GM12878 (cell line): ENCODE results near the gene YAP1. TPM values are rescaled to one million over a fixed set of nuclear protein-coding genes. Genes with fewer than 3 reads are reported as not detected.

Source experiments
- ATAC-seq: fragments of 200-7000 bp; cut with Tn5 transposase; 3 replicates; pipeline ENCODE4 v1.9.1; 2020; ENCODE audit warnings: mild to moderate bottlenecking, moderate library complexity
- BruUV-seq: library from RNA; stranded (reverse); fragments of 400-500 nt; replicated peaks from 2 replicates; lab custom pipeline; 2021; lab: Mats Ljungman, UMichigan
- CTCF ChIA-PET: fragments of 300-600 bp; sonication (Branson Sonifier 250); formaldehyde crosslinking; extraction: SDS; loops from one replicate; lab custom pipeline; 2021; ENCODE audit warnings: inconsistent platforms; lab: Yijun Ruan, JAX
- POLR2A ChIA-PET: fragments of 350-600 bp; formaldehyde crosslinking; extraction: SDS; loops from one replicate; lab custom pipeline; 2021; ENCODE audit warnings: inconsistent platforms; lab: Charles Lee
- RAD21 ChIA-PET: fragments of 300-600 bp; sonication (Branson Sonifier 250); formaldehyde crosslinking; loops from one replicate; lab custom pipeline; 2023; ENCODE audit warnings: antibody characterized with exemption; ENCODE audit not compliant: unreplicated experiment; lab: Charles Lee
- SMC1A ChIA-PET: fragments of 300-600 bp; sonication (Branson Sonifier 250); formaldehyde crosslinking; loops from one replicate; lab custom pipeline; 2023; ENCODE audit not compliant: unreplicated experiment, uncharacterized antibody; lab: Charles Lee
- DNase-seq: peaks from one replicate; pipeline ENCODE4 v3.0.0-alpha.2; 2011; ENCODE audit warnings: low read depth, low spot score
- FAIRE-seq: peaks from 3 replicates; lab custom pipeline; 2011; peaks lifted over from hg19 to GRCh38; lab: Jason Lieb, UNC
- H2AFZ ChIP-seq: 2 replicates; pipeline ENCODE4 v1.6.0; 2011; ENCODE audit warnings: low read depth, low read length, control low read depth; ENCODE audit not compliant: control insufficient read depth
- H3K27ac ChIP-seq: 2 replicates; pipeline ENCODE4 v1.5.1; 2011; ENCODE audit warnings: control low read depth; ENCODE audit not compliant: control insufficient read depth, insufficient read depth
- H3K27me3 ChIP-seq, 2 experiments: replicated peaks in 1 of 2; 2 replicates each; pipeline versions ENCODE4 v1.6.0 to v1.6.1; 2011; ENCODE audit warnings: low read length in 1 of 2; ENCODE audit not compliant: control insufficient read depth in 2 of 2, insufficient read depth in 2 of 2
- H3K36me3 ChIP-seq, 2 experiments: 2 replicates each; pipeline ENCODE4 v1.5.1; 2011; ENCODE audit warnings: low read length in 1 of 2; ENCODE audit not compliant: control insufficient read depth in 2 of 2, insufficient read depth in 2 of 2
- H3K4me1 ChIP-seq: 2 replicates; pipeline ENCODE4 v1.6.1; 2011; ENCODE audit warnings: mild to moderate bottlenecking, low read length, moderate library complexity, mixed read lengths; ENCODE audit not compliant: control insufficient read depth, insufficient read depth
- H3K4me2 ChIP-seq: 2 replicates; pipeline ENCODE4 v1.6.0; 2011; ENCODE audit warnings: control low read depth; ENCODE audit not compliant: control insufficient read depth, insufficient read depth
- H3K4me3 ChIP-seq: fragments of 200-600 bp; sonication (generic); 2 replicates; pipeline ENCODE4 v1.5.1; 2016
- H3K79me2 ChIP-seq: 2 replicates; pipeline ENCODE4 v1.6.0; 2011; ENCODE audit warnings: low read length; ENCODE audit not compliant: control insufficient read depth, insufficient read depth
- H3K9ac ChIP-seq: 2 replicates; pipeline ENCODE4 v1.8.0; 2011; ENCODE audit warnings: low read length, control low read depth, mixed read lengths; ENCODE audit not compliant: control insufficient read depth, insufficient read depth
- H3K9me3 ChIP-seq: replicated peaks from 3 replicates; pipeline ENCODE4 v1.5.1; 2011; ENCODE audit warnings: mild to moderate bottlenecking, low read length; ENCODE audit not compliant: control insufficient read depth, insufficient read depth
- H4K20me1 ChIP-seq: 2 replicates; pipeline ENCODE4 v1.6.0; 2011; ENCODE audit not compliant: control insufficient read depth, insufficient read depth
- BACH1 ChIP-seq: fragments of 450-650 bp; IDR thresholded peaks from 2 replicates; pipeline ENCODE4 v1.6.1; 2017; ENCODE audit warnings: mild to moderate bottlenecking, borderline replicate concordance
- FOS ChIP-seq: IDR thresholded peaks from 3 replicates; pipeline ENCODE4 v1.6.1; 2011; ENCODE audit warnings: borderline replicate concordance; ENCODE audit not compliant: insufficient read length; ENCODE audit errors: extremely low read depth
- HDAC2 ChIP-seq: fragments of 200-600 bp; sonication (generic); IDR thresholded peaks from 2 replicates; pipeline ENCODE4 v1.6.1; 2017
- IKZF2 ChIP-seq, 2 experiments: fragments of 450-650 bp; IDR thresholded peaks; 2 replicates each; pipeline ENCODE4 v1.6.1; 2017; ENCODE audit warnings: mild to moderate bottlenecking in 2 of 2, moderate library complexity in 2 of 2
- MEF2A ChIP-seq: IDR thresholded peaks from 2 replicates; pipeline ENCODE4 v1.6.1; 2011; ENCODE audit warnings: low read depth, mild to moderate bottlenecking, low read length, moderate library complexity; ENCODE audit not compliant: insufficient read depth
- MXI1 ChIP-seq: fragments of 150-350 bp; IDR thresholded peaks from 2 replicates; pipeline ENCODE4 v1.6.1; 2011; ENCODE audit warnings: low read depth, mild to moderate bottlenecking, inconsistent platforms, low read length, improper control_type of control experiment
- MYB ChIP-seq: fragments of 150-350 bp; IDR thresholded peaks from 2 replicates; pipeline ENCODE4 v1.6.1; 2014; ENCODE audit warnings: mild to moderate bottlenecking, low read depth, low read length, borderline replicate concordance
- NFXL1 ChIP-seq: fragments of 450-650 bp; IDR thresholded peaks from 2 replicates; pipeline ENCODE4 v1.6.1; 2017; ENCODE audit warnings: antibody characterized with exemption, mild to moderate bottlenecking, borderline replicate concordance
- POLR2AphosphoS5 ChIP-seq: IDR thresholded peaks from 2 replicates; pipeline ENCODE4 v1.6.1; 2011; ENCODE audit warnings: mild to moderate bottlenecking, low read length, inconsistent platforms
- SMAD5 ChIP-seq: IDR thresholded peaks from 2 replicates; pipeline ENCODE4 v1.6.1; 2016; ENCODE audit warnings: antibody characterized with exemption, low read depth
- SP1 ChIP-seq: IDR thresholded peaks from one replicate; pipeline ENCODE4 v1.6.1; 2011; ENCODE audit warnings: low read depth, low read length
- WGBS: methylation state at CpG from one replicate; pipeline ENCODE4 v1.1.6; 2016; ENCODE audit warnings: low lambda C conversion rate; ENCODE audit not compliant: insufficient replicate concordance, insufficient coverage; ENCODE audit errors: missing lambda C conversion rate; 5-methylcytosine and 5-hydroxymethylcytosine counted together
- in situ Hi-C: fragments of 300-500 bp; cut with MboI; formaldehyde crosslinking; loops from 9 replicates; pipeline ENCODE4 v1.14.3; 2018; ENCODE audit warnings: mixed read lengths
- intact Hi-C: fragments of 100-400 bp; cut with micrococcal nuclease; formaldehyde crosslinking; loops from one replicate; pipeline ENCODE4 v1.14.2; 2022; ENCODE audit not compliant: unreplicated experiment
- polyA plus RNA-seq, 11 experiments: library from polyadenylated mRNA; depleted of rRNA in 4 of 11; unstranded in 6 of 11; stranded (reverse) in 5 of 11; fragments of >200 nt; fragmentation: Nextera tagmentation in 4 of 11; fragmentation: Illumina TruSeq in 1 of 11; extraction: Ambion mirVana in 4 of 11; extraction: Trizol in 1 of 11; gene quantifications; 1 replicate in 1 of 11; 2 replicates in 10 of 11; pipeline versions ENCODE4 v1.2.1 to v1.2.3, GENCODE V29; 2011 to 2016; ENCODE audit warnings: inconsistent platforms in 2 of 11, missing spikeins in 2 of 11, low read depth in 1 of 11
- total RNA-seq, 4 experiments: library from RNA; depleted of rRNA in 3 of 4; stranded (reverse); fragments of >200 nt in 3 of 4; fragmentation: Illumina TruSeq in 1 of 4; extraction: Trizol in 1 of 4; gene quantifications; 2 replicates each; pipeline versions ENCODE4 v1.2.1 to v1.2.3, GENCODE V29; 2013 to 2021
- TF ChIP-seq, protein P1 (sequence below): IDR thresholded peaks from 2 replicates; pipeline ENCODE4 v1.6.1; 2012; ENCODE audit warnings: low read length, inconsistent platforms

YAP1 gene
- total and polyA plus RNA-seq, 10 of the 15 experiments (the other 5 are each of a cell fraction or from before 2014, with no cell fraction given) = 0.03 to 0.33 (median 0.10) TPM; not detected in 6

DNA sequence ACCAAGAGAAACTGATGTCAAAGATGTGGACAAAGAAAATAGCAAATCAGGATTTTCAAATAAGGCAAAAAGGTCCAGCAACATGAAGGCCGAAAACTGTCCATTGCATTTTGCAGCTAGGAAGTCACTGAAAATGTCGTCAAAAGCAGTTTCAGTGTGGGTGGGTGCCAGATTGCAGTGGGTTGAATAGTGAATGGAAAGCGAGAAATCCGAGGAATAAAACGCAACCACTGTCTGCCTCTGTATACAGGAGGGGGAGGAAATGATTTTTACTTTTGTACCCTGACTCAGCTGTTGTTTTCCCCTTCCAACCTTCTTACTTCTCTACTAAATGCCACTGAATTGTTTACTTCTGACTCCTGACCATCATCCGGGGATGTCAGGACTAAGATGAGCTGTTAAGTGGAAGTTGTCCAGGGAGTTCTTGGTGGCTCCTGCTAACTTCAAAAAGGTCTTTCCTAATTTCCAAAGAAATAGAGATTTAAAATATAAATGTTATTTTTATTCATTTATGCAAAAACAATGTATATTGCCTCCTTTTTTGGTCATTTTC, 142.2 kb downstream of the YAP1 start (continued):
- no peak for TF ChIP-seq POLR2AphosphoS5
- no peak for TF ChIP-seq FOS
- no peak for TF ChIP-seq MEF2A
- TF ChIP-seq IKZF2 (IDR thresholded peaks at IDR 0.05) = no peak
- TF ChIP-seq BACH1 = no peak
- no peak for TF ChIP-seq MXI1
- TF ChIP-seq HDAC2 = no peak
- TF ChIP-seq MYB = no peak

DNA sequence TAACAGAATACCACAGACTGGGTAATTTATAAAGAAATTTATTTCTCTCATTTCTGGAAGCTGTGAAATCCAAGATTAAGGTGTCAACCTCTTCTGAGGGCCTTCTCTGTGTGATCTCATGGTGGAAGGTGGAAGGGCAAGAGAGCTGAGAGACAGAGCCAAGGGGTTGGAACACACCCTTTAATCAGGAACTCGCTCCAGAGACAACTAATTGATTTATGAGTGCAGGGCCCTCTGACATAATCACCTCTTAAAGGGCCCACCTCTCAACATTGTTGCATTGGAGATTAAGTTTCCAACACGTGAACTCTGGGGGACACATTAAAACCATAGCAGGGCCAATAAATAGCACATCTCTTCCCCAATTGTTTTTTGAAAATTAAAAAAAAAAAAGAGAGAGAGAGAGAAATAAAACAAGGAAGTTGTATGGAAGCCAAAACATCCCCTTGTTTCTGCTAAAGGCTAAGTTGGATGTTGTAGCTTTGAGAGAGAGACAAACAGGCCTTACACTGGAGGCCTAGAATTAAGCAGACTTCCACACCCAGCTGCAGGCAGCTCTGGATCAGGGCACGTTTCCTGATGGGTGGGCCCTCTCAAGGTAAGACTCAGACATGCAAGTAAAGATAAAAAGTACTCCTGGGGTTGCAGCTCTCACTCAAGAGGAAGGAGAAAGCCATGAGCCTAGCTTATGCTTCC, 142.9 kb downstream of the YAP1 start:
- H3K79me2 ChIP-seq = no peaks in the 10 kb centered on the region
- H3K4me3 ChIP-seq = no peak overlapping the region
- H3K4me1 ChIP-seq = no peaks in the 10 kb centered on the region
- no TSS peak for BruUV-seq
- no peak overlapping the region for H3K9ac ChIP-seq
- H3K27ac ChIP-seq = no peak overlapping the region
- no peak overlapping the region for H2AFZ ChIP-seq
- ChIA-PET POLR2A (no interaction called here), SMC1A (interaction anchor here (1.3 to 1.6 kb wide), 4 partner anchors 16 to 445 kb away, joined by 3 to 6 read pairs (median 4); no protein-coding TSS in a partner anchor), CTCF (interaction anchor here (0.6 to 2.0 kb wide), 10 partner anchors 11 to 413 kb away, joined by 3 to 7 read pairs (median 3); no protein-coding TSS in a partner anchor), RAD21 (interaction anchor here (0.9 to 1.5 kb wide), 2 partner anchors 26 to 414 kb away, joined by 3 to 4 read pairs; no protein-coding TSS in a partner anchor)
- H3K36me3 ChIP-seq = no peaks in the 10 kb centered on the region
- TF ChIP-seq NFXL1 (no peak), SP1 (no peak), SMAD5 (no peak)
- TF ChIP-seq, protein P1, sequence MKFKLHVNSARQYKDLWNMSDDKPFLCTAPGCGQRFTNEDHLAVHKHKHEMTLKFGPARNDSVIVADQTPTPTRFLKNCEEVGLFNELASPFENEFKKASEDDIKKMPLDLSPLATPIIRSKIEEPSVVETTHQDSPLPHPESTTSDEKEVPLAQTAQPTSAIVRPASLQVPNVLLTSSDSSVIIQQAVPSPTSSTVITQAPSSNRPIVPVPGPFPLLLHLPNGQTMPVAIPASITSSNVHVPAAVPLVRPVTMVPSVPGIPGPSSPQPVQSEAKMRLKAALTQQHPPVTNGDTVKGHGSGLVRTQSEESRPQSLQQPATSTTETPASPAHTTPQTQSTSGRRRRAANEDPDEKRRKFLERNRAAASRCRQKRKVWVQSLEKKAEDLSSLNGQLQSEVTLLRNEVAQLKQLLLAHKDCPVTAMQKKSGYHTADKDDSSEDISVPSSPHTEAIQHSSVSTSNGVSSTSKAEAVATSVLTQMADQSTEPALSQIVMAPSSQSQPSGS = no peak
- no peak overlapping the region for H3K4me2 ChIP-seq
- intact Hi-C loops = no loop called here
- ATAC-seq (no peak), FAIRE-seq (no peak), DNase-seq (no peak)
- in situ Hi-C loops = no loop called here
- no peaks in the 10 kb centered on the region for H3K9me3 ChIP-seq
- H3K27me3 ChIP-seq = no peaks in the 10 kb centered on the region
- no peaks in the 10 kb centered on the region for H4K20me1 ChIP-seq
- 9% methylated on average over 3 of the region's 3 CpGs for WGBS
